SJCRH30 (cell line): ENCODE results near the gene PTPRZ1. TPM values are rescaled to one million over a fixed set of nuclear protein-coding genes. Genes with fewer than 3 reads are reported as not detected.
A peak's percentile ranks its signal among the peaks of the same experiment; 100 is the strongest.

ENCODE experiments used
- DNase-seq, 2 experiments: peaks; one replicate each; pipeline ENCODE4 v3.0.0-alpha.2; 2015 to 2020
- H3K27ac ChIP-seq: fragments of 250-450 bp; sonication (Bioruptor Pico); 2 replicates; pipeline ENCODE4 v1.5.1; 2020; ENCODE audit warnings: mild to moderate bottlenecking, moderate library complexity
- H3K27me3 ChIP-seq: fragments of 250-450 bp; sonication (Bioruptor Pico); 2 replicates; pipeline ENCODE4 v1.5.1; 2020; ENCODE audit warnings: mild to moderate bottlenecking, moderate library complexity
- H3K36me3 ChIP-seq: fragments of 250-450 bp; sonication (Bioruptor Pico); 2 replicates; pipeline ENCODE4 v1.5.1; 2020; ENCODE audit warnings: mild to moderate bottlenecking, moderate library complexity
- H3K4me1 ChIP-seq: fragments of 250-450 bp; sonication (Bioruptor Pico); 2 replicates; pipeline ENCODE4 v1.5.1; 2020; ENCODE audit warnings: mild to moderate bottlenecking, moderate library complexity
- H3K4me3 ChIP-seq: fragments of 250-450 bp; sonication (Bioruptor Pico); 2 replicates; pipeline ENCODE4 v1.5.1; 2020; ENCODE audit warnings: mild to moderate bottlenecking, moderate library complexity
- H3K9me3 ChIP-seq: fragments of 250-450 bp; sonication (Bioruptor Pico); replicated peaks from 2 replicates; pipeline ENCODE4 v1.5.1; 2020; ENCODE audit warnings: mild to moderate bottlenecking, moderate library complexity
- total RNA-seq: library from RNA; depleted of rRNA; stranded (reverse); fragments of >200 nt; shearing (Covaris generic); gene quantifications from 2 replicates; pipeline ENCODE4 v1.2.3, GENCODE V29; 2014

Gene PTPRZ1
- total RNA-seq, 1 experiment from 2014 or later: not detected

DNA sequence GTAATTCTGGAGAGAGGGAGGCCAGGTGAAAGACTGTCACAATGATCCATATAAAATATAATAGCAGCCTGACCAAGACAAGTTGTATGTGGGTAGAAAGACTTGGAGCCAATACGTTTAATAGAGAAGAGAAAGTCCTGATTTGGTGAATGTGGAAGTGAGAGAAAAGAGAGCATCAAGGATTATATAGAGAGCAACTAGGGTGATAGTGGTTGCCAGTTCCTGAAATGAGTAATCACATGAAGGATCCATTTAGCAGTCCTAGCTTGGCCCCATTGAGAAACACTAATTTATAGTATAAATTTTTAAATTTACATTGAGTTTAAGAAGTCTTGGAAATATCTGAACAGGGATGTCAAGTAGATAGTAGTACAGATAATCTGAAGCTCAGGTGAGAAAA, 197.1 kb downstream of the PTPRZ1 start:
- H3K36me3 ChIP-seq: peaks cover 9% of the 10 kb centered on the region
- H3K27me3 ChIP-seq: no peaks in the 10 kb centered on the region; the same call in 1 of the 2 replicates
- H3K27ac ChIP-seq: no peak overlapping the region
- no peak for DNase-seq
- H3K4me1 ChIP-seq: no peaks in the 10 kb centered on the region
- H3K9me3 ChIP-seq: no peaks in the 10 kb centered on the region; the same call in 1 of the 2 replicates
- H3K4me3 ChIP-seq: no peak overlapping the region

GRCh38 chr7:122070834-122071233, 197.9 kb downstream of the PTPRZ1 start:
- Histone ChIP-seq H3K4me1 (no peaks in the 10 kb centered on the region), H3K36me3 (peaks cover 16% of the 10 kb centered on the region), H3K4me3 (no peak overlapping the region), H3K27me3 (no peaks in the 10 kb centered on the region; the same call in 1 of the 2 replicates), H3K9me3 (no peaks in the 10 kb centered on the region; the same call in 1 of the 2 replicates), H3K27ac (no peak overlapping the region)
- no peak for DNase-seq

DNA sequence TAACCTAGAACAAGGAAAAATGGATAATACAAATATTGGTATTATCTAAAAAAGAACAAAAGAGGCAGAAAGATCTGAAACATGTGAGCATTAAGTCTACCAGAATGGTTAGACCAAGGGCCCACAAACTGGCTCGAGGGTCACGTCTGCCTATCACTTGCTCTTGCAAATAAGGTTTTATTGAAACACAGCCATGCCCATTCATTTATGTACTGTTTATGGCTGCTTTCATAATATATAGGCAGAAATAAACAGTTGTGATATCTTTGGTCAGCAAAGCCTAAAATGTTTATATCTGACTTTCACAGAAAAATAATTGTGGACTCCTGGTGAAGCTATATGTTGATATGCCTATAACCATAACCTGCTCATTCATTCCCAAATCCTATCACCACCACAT, 199.3 kb downstream of the PTPRZ1 start:
- H3K4me1 ChIP-seq: no peaks in the 10 kb centered on the region
- H3K27ac ChIP-seq: no peak overlapping the region
- no peaks in the 10 kb centered on the region; the same call in 1 of the 2 replicates for H3K9me3 ChIP-seq
- peaks cover 23% of the 10 kb centered on the region for H3K36me3 ChIP-seq
- H3K27me3 ChIP-seq: no peaks in the 10 kb centered on the region
- H3K4me3 ChIP-seq: no peak overlapping the region
- no peak for DNase-seq

GRCh38 chr7:122072924-122073599, 200.1 kb downstream of the PTPRZ1 start:
- peaks cover 27% of the 10 kb centered on the region for H3K36me3 ChIP-seq
- DNase-seq: no peak
- no peak overlapping the region for H3K27ac ChIP-seq
- no peaks in the 10 kb centered on the region for H3K27me3 ChIP-seq
- no peaks in the 10 kb centered on the region; the same call in 1 of the 2 replicates for H3K9me3 ChIP-seq
- H3K4me3 ChIP-seq: no peak overlapping the region
- H3K4me1 ChIP-seq: no peaks in the 10 kb centered on the region

- DNase-seq: no peak
- H3K27me3 ChIP-seq: no peaks in the 10 kb centered on the region
Measured at GRCh38 chr7:122073635-122074034, 200.7 kb downstream of the PTPRZ1 start.

DNA sequence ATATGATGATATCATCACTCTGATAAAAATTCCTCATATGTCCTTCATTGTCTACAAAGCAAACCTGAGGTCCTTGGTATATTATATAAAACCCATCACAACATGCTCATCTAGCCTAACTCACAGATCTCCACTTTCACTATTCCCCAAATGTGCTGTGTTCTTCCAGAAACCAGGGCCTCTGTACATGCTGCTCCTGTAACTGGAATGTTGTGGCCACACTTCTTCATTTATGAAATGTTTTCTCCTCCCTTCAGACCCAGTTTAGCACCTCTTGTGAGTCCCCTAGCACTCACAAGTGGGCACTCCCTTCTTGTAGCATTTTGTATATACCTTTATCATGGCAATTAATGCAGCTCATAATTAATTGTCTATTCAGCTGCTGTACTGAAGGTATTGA, 209.2 kb downstream of the PTPRZ1 start:
- Histone ChIP-seq H3K9me3 (no peaks in the 10 kb centered on the region), H3K4me1 (no peaks in the 10 kb centered on the region), H3K27me3 (no peaks in the 10 kb centered on the region), H3K4me3 (no peak overlapping the region), H3K27ac (no peak overlapping the region), H3K36me3 (peaks cover 16% of the 10 kb centered on the region)
- DNase-seq: no peak

More at GRCh38 chr7:122073635-122074034, 200.7 kb downstream of the PTPRZ1 start:
- H3K4me3 ChIP-seq: no peak overlapping the region
- no peaks in the 10 kb centered on the region for H3K4me1 ChIP-seq
- H3K36me3 ChIP-seq: peaks cover 27% of the 10 kb centered on the region
- H3K9me3 ChIP-seq: no peaks in the 10 kb centered on the region; the same call in 1 of the 2 replicates
- H3K27ac ChIP-seq: no peak overlapping the region

- no peak for DNase-seq
- Histone ChIP-seq H3K27ac (no peak overlapping the region), H3K9me3 (no peaks in the 10 kb centered on the region), H3K4me1 (no peaks in the 10 kb centered on the region), H3K27me3 (no peaks in the 10 kb centered on the region), H3K36me3 (peaks cover 16% of the 10 kb centered on the region), H3K4me3 (no peak overlapping the region)
Measured at GRCh38 chr7:122082670-122083069, 209.7 kb downstream of the PTPRZ1 start.

GRCh38 chr7:122092964-122093797, 220.2 kb downstream of the PTPRZ1 start:
- H3K9me3 ChIP-seq: no peaks in the 10 kb centered on the region
- no peaks in the 10 kb centered on the region for H3K4me1 ChIP-seq
- peaks cover 6% of the 10 kb centered on the region; the same call in 1 of the 2 replicates for H3K36me3 ChIP-seq
- H3K4me3 ChIP-seq: no peak overlapping the region
- no peak overlapping the region for H3K27ac ChIP-seq
- peak; percentile 52 to 76 for DNase-seq
- no peaks in the 10 kb centered on the region for H3K27me3 ChIP-seq

DNA sequence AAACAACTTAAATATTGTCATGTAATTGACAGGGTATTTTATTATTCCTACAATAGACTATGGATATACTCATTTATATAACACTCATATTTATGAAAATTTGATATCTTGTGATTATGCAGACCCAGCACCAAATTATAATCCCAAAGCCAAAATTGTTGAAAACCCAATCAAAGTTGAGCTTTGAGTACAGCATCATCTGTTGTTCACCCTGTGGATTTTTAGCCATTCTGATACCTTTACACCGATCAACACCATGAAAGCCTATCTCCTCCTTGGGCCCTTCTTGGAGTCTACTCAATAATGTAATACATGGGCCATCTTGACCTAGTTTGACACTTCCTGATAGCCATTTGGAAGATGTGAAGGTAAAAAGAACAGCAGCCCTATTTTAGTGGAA, 221.6 kb downstream of the PTPRZ1 start:
- DNase-seq: no peak
- Histone ChIP-seq H3K27me3 (no peaks in the 10 kb centered on the region), H3K36me3 (peaks cover 6% of the 10 kb centered on the region; the same call in 1 of the 2 replicates), H3K4me1 (no peaks in the 10 kb centered on the region), H3K4me3 (no peak overlapping the region), H3K9me3 (no peaks in the 10 kb centered on the region), H3K27ac (no peak overlapping the region)

DNA sequence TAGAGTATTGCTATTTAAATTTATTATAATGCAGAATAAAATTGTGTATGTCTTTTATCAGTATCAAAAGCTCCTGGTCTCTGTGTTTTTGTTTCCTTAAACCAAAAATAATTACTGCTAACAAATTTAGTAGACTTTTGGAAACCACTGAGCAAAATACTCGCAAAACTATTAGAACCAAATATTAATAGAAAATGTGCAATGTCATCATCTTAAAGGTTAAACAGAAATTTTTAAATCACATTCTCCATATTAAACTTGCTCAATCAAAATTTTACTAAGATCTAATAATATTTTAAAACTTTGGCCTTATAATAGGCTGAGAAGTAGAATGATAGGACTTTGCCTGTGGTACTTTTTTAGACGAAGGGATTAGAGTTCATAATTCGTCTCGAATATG, 222.7 kb downstream of the PTPRZ1 start:
- Histone ChIP-seq H3K27me3 (no peaks in the 10 kb centered on the region), H3K9me3 (no peaks in the 10 kb centered on the region), H3K4me1 (no peaks in the 10 kb centered on the region), H3K36me3 (peaks cover 6% of the 10 kb centered on the region; the same call in 1 of the 2 replicates), H3K4me3 (no peak overlapping the region), H3K27ac (no peak overlapping the region)
- DNase-seq: no peak

GRCh38 chr7:122100021-122100420, 227.1 kb downstream of the PTPRZ1 start:
- Histone ChIP-seq H3K36me3 (peaks cover 34% of the 10 kb centered on the region), H3K4me3 (no peak overlapping the region), H3K4me1 (no peaks in the 10 kb centered on the region), H3K27ac (no peak overlapping the region), H3K9me3 (peaks cover 14% of the 10 kb centered on the region), H3K27me3 (no peaks in the 10 kb centered on the region)
- DNase-seq: no peak

DNA sequence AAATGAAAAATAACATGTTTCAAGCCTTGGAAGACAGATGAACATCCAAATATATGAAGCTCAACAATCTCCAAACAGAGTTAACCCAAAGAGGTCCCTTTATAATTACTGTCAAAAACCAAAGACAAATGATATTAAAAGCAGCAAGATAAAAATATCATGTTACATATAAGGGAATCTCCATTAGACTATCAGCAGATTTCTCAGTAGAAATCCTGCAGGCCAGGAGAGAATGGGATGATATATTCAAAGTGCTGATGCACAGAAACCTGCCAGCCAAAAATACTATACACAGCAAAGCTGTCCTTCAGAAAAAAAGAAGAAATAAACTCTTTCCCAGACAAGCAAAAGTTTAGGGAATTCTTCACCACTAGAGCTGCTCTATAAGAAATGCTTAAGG, 230.1 kb downstream of the PTPRZ1 start:
- Histone ChIP-seq H3K4me3 (no peak overlapping the region), H3K27ac (no peak overlapping the region), H3K27me3 (no peaks in the 10 kb centered on the region), H3K4me1 (no peaks in the 10 kb centered on the region), H3K36me3 (peaks cover 34% of the 10 kb centered on the region), H3K9me3 (peaks cover 14% of the 10 kb centered on the region)
- DNase-seq: no peak
